GM12874 (cell line): Measurements from ENCODE around the gene ARHGAP21.

Source experiments
- CTCF ChIP-seq: IDR thresholded peaks from 2 replicates; pipeline ENCODE4 v1.5.1; 2011; ENCODE audit warnings: low read depth, mild to moderate bottlenecking, control low read depth, low read length, moderate library complexity; ENCODE audit not compliant: insufficient read depth

The ARHGAP21 gene

GRCh38 chr10:24678757-24679156 is 44.9 kb downstream of the ARHGAP21 start:
- no peak for TF ChIP-seq CTCF

- no peak for TF ChIP-seq CTCF
Measured at GRCh38 chr10:24674892-24675632, 48.6 kb downstream of the ARHGAP21 start.

GRCh38 chr10:24670964-24671670 is 52.6 kb downstream of the ARHGAP21 start:
- TF ChIP-seq CTCF = no peak

GRCh38 chr10:24669285-24669852 is 54.3 kb downstream of the ARHGAP21 start:
- no peak for TF ChIP-seq CTCF

GRCh38 chr10:24668247-24668646 is 55.4 kb downstream of the ARHGAP21 start:
- TF ChIP-seq CTCF = no peak

GRCh38 chr10:24664991-24665390 is 58.7 kb downstream of the ARHGAP21 start:
- TF ChIP-seq CTCF = no peak

- TF ChIP-seq CTCF = no peak
Measured at GRCh38 chr10:24661376-24661775, 62.3 kb downstream of the ARHGAP21 start.
